ENCODE results near the gene NTM.

Gene NTM

GRCh38 chr11:132137981-132138313 is 767.5 kb downstream of the NTM start:
- DNase-seq = no peak

DNA sequence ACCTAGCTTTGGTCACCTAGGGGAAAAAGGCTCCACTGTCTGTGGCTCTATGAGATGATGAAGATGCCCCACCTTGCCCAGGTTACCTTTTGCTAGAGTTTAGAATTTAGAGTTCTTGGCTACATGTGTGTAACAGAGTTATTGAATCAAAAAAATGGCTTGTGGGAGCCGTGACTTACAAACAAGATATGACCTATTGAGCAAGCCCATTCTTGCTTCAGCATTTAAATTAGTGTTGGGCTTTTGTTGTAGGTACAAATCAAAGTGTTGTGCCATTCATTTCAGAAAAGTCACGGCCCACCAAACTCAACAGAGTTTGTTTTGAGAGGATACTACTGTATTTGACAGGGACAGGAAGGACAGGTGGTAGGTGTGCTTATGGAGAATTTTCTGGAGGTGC is 768.8 kb downstream of the NTM start:
- DNase-seq = no peak

- no peak for DNase-seq
Measured at GRCh38 chr11:132140056-132140455, 769.6 kb downstream of the NTM start.

- no peak for DNase-seq
Measured at GRCh38 chr11:132142121-132142520, 771.7 kb downstream of the NTM start.

DNA sequence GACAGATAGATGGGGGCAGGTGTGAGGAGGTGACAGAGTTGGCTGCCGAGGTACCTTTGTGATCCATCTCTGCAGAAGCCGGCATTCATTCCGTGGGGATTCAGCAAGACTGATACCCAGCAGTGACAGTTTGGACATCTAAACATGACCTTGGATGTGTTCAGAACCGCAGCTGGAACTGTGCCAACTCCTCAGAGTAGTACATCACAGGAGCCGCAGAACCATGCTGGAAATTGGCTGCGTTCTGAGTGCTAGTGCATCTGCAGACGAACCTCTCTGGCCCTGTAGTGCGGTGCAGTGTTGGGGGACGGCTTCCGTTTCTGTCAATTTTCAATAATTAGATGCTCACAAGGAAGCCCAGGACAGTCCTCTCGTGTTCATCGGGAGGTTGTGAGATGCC is 772.1 kb downstream of the NTM start:
- no peak for DNase-seq

DNA sequence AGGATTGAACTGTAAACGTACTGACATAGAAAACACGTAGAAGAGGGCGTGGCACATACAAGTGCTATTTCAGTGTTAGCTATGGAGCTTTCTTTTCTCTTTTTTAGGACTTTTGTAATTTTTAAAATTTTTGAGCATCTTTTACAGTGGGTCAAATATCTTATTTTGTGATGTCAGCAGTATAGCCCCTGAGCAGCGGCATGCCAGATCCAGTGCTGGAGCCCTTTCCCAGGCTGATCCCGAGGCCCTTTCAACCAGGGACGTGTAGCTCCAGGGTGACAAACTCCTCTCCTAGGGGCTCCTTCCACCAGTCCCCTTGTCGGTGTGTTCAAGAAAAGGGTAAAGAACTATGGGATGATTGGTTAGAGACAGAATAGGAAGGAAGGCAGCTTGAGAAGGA is 777.0 kb downstream of the NTM start:
- DNase-seq = no peak

- no peak for DNase-seq
Measured at GRCh38 chr11:132154781-132155180, 784.4 kb downstream of the NTM start.

DNA sequence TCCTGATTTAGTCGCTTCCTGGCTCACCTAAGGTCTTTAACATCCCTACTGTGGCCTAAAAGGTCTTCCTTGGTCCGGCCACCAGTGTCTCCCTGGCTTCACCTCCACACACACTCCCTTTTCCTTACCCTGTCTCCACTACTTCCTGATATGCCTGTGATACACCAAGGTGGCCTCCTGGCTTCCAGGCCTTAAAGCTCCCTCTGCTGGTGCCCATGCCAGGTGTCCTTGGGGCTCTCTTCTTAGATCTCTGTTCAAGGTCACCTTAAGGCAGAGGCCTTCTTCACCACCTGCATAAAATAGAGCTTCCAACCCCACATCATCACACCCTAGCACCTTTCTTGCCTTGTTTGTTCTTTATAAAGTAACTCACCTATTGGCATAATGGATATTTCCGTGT is 787.7 kb downstream of the NTM start:
- no peak for DNase-seq

GRCh38 chr11:132158696-132159095 is 788.3 kb downstream of the NTM start:
- no peak for DNase-seq

GRCh38 chr11:132161403-132162078 is 791.1 kb downstream of the NTM start:
- DNase-seq = no peak

GRCh38 chr11:132168344-132168981 is 798.0 kb downstream of the NTM start:
- DNase-seq = no peak

DNA sequence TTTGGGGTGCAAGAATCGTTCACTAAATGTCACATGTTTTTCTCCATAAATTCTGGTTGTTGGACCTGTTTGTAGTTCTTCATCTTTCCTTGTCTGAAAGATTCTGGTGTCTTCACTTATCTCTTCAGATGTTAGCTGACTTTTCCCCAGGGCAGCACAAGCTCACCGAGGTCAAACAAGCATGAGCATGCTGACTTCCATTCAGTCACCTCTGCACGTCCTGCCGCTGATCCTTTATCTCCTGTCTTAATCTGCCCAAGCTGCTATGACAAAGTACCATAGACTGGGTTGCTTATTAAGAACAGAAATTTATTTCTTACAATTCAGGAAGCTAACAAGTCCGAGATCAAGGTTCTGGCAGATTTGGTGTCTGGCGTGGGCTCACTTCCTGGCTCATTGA is 800.6 kb downstream of the NTM start:
- DNase-seq = no peak

- no peak for DNase-seq
Measured at GRCh38 chr11:132174362-132175255, 804.2 kb downstream of the NTM start.

DNA sequence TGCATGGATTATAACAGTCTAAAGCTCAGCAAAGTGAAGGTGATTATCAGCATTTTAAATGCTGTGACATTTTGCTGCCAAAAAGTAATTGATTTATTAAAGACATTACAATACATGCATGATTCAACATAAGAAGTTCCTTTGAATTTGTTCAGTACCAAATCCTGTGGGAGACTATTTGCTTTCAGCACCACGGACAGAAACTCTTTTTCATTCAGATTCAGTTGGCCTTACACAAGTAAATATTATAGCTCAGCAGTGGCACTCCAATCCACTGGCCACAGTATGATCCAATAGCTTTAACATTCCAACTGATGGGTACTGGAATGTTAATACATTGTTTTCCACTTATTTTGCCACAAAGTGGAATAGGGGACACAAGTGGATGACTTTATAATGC is 806.7 kb downstream of the NTM start:
- no peak for DNase-seq

- DNase-seq = no peak
Measured at GRCh38 chr11:132184079-132184478, 813.7 kb downstream of the NTM start.

DNA sequence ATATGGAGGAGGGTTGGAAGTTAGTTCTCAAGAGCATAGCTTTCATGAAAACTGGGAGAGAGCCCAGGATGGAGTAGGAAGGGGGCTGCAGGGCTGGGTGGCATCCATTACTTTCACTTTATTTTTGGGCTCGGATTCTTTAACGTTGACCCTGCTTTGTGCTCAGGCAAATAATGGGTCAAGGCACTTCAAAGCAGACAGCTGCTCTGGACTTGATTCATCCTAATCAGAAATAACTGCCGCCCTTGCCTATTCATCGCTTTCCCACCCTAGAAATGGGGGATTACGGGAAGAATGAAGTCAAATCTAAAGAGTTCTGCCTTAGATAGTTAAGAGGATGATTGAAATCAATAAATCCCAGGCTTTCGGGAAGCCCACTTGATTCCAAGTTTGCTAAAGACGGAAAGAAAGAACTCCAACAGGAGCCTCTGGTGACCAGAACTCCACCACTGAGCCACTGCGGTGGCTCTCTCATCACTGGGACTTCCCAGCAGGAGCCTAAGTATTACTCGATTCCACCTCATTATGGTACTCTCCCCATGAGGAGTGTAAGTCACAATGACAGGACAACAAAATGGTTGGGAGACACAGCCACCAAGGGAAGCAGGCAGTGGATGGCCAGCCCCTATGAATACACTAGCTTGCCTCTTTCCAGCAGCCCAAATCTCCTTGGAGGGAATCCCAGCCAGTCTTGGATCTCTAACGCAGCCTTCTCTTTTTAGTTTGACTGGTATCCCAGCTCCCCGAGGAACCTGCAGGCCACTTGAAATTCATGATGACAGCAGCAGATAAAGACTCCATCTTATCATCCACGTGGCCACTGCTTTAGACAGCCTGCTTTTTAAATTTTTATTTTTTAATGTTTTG is 815.5 kb downstream of the NTM start:
- DNase-seq = no peak

DNA sequence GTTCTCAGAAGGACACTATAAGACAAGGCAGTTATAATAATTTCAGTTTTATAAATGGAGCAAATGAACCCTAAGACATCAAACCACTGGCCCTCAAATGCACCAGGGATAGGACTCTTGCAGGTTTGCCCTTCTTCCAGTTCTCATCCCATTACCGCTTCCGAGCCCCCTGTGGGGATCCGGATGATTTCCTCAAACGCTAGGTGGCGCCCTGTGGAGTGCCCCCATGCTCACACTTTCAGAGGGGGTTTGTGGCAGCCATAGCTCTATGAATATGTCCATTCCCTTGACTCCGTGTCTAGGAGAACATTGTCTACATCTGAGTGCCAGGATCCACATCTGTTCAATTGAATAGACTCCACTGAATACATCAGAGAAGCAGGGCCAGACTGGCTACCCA is 816.3 kb downstream of the NTM start:
- DNase-seq = no peak

- DNase-seq = no peak
Measured at GRCh38 chr11:132187386-132187785, 817.0 kb downstream of the NTM start.

DNA sequence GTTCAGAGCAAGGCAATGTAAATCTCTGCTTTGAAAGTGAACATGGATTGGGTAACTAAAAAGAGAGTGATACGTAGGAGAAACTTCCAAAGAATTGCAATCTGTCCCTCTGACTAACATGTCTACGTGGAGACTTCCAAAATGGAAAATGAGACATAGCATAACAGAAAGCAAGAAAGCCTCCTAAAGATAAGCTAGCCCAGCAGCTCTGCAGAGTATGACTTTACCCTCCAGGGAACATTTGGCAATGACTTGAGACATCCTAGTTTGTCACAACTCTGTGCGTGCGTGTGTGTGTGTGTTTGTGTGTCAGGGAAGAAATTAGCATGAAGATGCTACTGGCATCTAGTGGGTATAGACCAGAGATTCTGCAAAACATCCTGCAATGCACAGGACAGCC is 817.4 kb downstream of the NTM start:
- no peak for DNase-seq

- DNase-seq = no peak
Measured at GRCh38 chr11:132196928-132197327, 826.5 kb downstream of the NTM start.

- peak; percentile 67 for DNase-seq
Measured at GRCh38 chr11:132200353-132200936, 830.0 kb downstream of the NTM start.

DNA sequence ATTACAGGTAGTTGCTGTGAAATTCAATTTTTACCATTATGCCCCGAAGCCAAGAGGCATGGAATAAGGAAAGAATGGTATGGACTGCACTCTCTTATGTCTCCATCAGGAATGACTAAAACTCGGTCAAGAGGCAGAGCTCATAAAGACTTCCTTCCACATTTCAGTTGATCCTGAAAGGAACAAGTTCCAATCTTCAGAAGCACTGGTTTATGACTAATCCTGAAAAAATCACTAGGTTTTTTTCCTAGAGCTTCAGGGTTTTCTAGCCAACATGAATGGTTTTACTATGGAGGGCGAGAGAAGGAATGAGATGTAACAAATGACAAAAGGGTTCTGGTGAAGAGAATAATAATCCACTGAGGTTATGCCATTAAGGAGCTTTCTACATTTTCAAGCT is 832.2 kb downstream of the NTM start:
- DNase-seq = no peak

- no peak for DNase-seq
Measured at GRCh38 chr11:132205006-132205405, 834.6 kb downstream of the NTM start.

All from NCI-H1436 treated with DMSO at 0.1 percent for 48 hours (cell line).